ENCODE results near the gene ATXN1. TPM values are rescaled to one million over a fixed set of nuclear protein-coding genes. Genes with fewer than 3 reads are reported as not detected.

Gene ATXN1
- total and polyA plus RNA-seq, 2 experiments from 2014 or later = 4.8 to 9.1 TPM

DNA sequence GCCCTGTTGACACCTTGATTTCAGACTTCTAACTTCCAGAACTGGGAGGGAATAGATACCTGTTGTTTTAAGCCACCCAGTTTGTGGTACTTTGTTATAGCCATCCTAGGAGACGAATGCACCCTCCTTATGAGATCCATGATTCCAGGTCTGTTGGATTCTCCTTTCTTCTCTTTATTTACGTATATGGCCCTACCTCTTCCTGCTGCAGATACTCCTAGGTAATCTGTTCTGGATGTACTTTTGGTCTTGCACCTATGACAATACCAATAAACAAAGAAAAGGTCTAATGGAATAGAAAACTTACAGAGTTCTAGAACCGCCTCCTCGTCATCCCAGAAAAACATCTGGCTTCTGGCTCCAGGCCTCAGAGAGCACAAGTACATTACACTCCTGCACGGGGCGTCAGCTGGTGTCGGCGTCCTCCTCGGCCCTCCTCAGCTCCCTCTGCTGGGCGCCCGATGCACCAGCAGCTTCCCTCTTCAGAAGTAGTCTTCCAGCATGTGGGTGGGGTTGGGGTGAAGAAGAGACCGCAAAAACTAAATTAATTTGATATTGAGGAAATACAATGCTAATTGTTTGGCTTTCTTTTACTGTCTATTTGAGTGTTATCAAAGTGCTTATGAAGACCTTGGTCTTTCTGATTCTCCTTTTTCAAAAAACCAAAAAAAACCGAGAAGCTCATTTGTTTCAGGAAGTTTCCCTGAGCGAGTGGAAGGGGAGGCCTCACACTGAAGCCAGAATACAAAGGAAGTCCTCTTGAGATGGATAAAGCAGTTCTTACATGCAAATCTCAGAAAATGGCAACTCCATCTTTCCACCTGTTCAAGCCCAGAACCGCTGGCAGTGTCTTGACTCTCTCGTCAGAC, 9.7 kb upstream of the ATXN1 start:
- Mint-ChIP-seq H3K27ac (no peak overlapping the region), H3K36me3 (ENCODE audit: low read depth) (no peaks in the 10 kb centered on the region)
- H3F3A ChIP-seq (replicated peaks; ENCODE audit: low read depth) = no peaks in the 10 kb centered on the region

DNA sequence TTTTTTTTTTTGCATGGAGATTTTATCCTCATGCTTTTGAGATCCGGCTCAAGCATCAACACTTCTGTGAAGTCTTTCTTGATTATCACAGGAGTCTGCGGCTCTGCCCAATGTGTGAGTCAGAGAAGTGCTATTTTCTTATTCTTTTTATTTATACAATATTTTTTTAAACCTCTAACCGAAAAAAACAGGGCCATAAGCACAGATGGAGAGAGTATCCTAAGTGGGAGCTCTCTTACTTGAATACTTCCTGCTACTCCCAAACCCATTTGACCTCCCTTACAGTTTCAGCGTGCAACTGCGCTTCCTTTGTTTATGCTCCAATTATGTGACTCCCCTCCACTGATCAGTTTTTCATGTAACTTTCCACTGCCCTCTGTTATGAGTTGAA, 8.7 kb upstream of the ATXN1 start:
- H3K4me2 ChIP-seq = no peak overlapping the region
- H3K27me3 Mint-ChIP-seq (ENCODE audit: insufficient read depth, low read depth, poor library complexity) = peaks cover 9% of the 10 kb centered on the region
- H4K20me1 ChIP-seq (replicated peaks; ENCODE audit: insufficient read depth) = no peaks in the 10 kb centered on the region
- DNase-seq (ENCODE audit: low spot score) (no peak), ATAC-seq (no peak)
- H3K36me3 ChIP-seq (ENCODE audit: insufficient read depth) = no peaks in the 10 kb centered on the region
- H3K4me3 ChIP-seq = no peak overlapping the region
- H3K27ac ChIP-seq (ENCODE audit: low read depth) = no peak overlapping the region
- peaks cover 25% of the 10 kb centered on the region for H3K4me1 Mint-ChIP-seq
- H3K4me1 ChIP-seq (ENCODE audit: insufficient read depth) = peaks cover 11% of the 10 kb centered on the region; the same call in 1 of the 2 replicates
- no peak overlapping the region for H3K4me3 Mint-ChIP-seq
- no peaks in the 10 kb centered on the region for H3K36me3 Mint-ChIP-seq (ENCODE audit: low read depth)
- H3K27me3 ChIP-seq (ENCODE audit: insufficient read depth) = no peaks in the 10 kb centered on the region
- H3K9me2 ChIP-seq (ENCODE audit: insufficient read depth) = no peaks in the 10 kb centered on the region
- no peak overlapping the region for H3K27ac Mint-ChIP-seq
- no peaks in the 10 kb centered on the region for H3K79me2 ChIP-seq (replicated peaks; ENCODE audit: insufficient read depth)
- no peaks in the 10 kb centered on the region for H3K9me3 Mint-ChIP-seq
- no peaks in the 10 kb centered on the region for H3F3A ChIP-seq (replicated peaks; ENCODE audit: low read depth)
- H2AFZ ChIP-seq = no peak overlapping the region; the same call in 1 of the 2 replicates
- TF ChIP-seq, protein P1, sequence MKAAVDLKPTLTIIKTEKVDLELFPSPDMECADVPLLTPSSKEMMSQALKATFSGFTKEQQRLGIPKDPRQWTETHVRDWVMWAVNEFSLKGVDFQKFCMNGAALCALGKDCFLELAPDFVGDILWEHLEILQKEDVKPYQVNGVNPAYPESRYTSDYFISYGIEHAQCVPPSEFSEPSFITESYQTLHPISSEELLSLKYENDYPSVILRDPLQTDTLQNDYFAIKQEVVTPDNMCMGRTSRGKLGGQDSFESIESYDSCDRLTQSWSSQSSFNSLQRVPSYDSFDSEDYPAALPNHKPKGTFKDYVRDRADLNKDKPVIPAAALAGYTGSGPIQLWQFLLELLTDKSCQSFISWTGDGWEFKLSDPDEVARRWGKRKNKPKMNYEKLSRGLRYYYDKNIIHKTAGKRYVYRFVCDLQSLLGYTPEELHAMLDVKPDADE (IDR thresholded peaks at IDR 0.05) = no peak
- TF ChIP-seq CREB1 (CRISPR knock-in tag; IDR thresholded peaks at IDR 0.05; ENCODE audit: low read depth) (no peak), ZNF114 (CRISPR knock-in tag; IDR thresholded peaks at IDR 0.05) (no peak), STAT1 (IDR thresholded peaks at IDR 0.05; ENCODE audit: unreplicated experiment) (no peak), POLR2AphosphoS5 (IDR thresholded peaks at IDR 0.05; ENCODE audit: low read depth) (no peak), EZH2phosphoT487 (IDR thresholded peaks at IDR 0.05; ENCODE audit: unreplicated experiment) (no peak)
- TF ChIP-seq, protein P2, sequence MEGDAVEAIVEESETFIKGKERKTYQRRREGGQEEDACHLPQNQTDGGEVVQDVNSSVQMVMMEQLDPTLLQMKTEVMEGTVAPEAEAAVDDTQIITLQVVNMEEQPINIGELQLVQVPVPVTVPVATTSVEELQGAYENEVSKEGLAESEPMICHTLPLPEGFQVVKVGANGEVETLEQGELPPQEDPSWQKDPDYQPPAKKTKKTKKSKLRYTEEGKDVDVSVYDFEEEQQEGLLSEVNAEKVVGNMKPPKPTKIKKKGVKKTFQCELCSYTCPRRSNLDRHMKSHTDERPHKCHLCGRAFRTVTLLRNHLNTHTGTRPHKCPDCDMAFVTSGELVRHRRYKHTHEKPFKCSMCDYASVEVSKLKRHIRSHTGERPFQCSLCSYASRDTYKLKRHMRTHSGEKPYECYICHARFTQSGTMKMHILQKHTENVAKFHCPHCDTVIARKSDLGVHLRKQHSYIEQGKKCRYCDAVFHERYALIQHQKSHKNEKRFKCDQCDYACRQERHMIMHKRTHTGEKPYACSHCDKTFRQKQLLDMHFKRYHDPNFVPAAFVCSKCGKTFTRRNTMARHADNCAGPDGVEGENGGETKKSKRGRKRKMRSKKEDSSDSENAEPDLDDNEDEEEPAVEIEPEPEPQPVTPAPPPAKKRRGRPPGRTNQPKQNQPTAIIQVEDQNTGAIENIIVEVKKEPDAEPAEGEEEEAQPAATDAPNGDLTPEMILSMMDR (conservative IDR thresholded peaks at IDR 0.05; ENCODE audit: low read depth in 2 of 2) = no peak

More for the DNA sequence above, 9.7 kb upstream of the ATXN1 start:
- no peaks in the 10 kb centered on the region for H3K9me2 ChIP-seq (ENCODE audit: insufficient read depth)
- no peak overlapping the region for H3K27ac ChIP-seq (ENCODE audit: low read depth)
- H3K4me3 Mint-ChIP-seq = no peak overlapping the region
- peaks cover 9% of the 10 kb centered on the region for H3K27me3 Mint-ChIP-seq (ENCODE audit: insufficient read depth, low read depth, poor library complexity)
- no peaks in the 10 kb centered on the region for H4K20me1 ChIP-seq (replicated peaks; ENCODE audit: insufficient read depth)
- peak; percentile 92 for DNase-seq (ENCODE audit: low spot score)
- H3K27me3 ChIP-seq (ENCODE audit: insufficient read depth) = no peaks in the 10 kb centered on the region
- H3K4me1 Mint-ChIP-seq = peaks cover 25% of the 10 kb centered on the region
- no peak overlapping the region for H3K4me3 ChIP-seq
- peaks cover 11% of the 10 kb centered on the region; the same call in 1 of the 2 replicates for H3K4me1 ChIP-seq (ENCODE audit: insufficient read depth)
- no peak overlapping the region for H3K4me2 ChIP-seq
- no peaks in the 10 kb centered on the region for H3K79me2 ChIP-seq (replicated peaks; ENCODE audit: insufficient read depth)
- TF ChIP-seq, protein P2 (conservative IDR thresholded peaks at IDR 0.05; ENCODE audit: low read depth in 2 of 2) = peak; percentile 88 to 97
- TF ChIP-seq CREB1 (CRISPR knock-in tag; IDR thresholded peaks at IDR 0.05; ENCODE audit: low read depth) (peak; percentile 36; the same call in 1 of the 2 replicates), ZNF114 (CRISPR knock-in tag; IDR thresholded peaks at IDR 0.05) (no peak)
- peak; percentile 99 for ATAC-seq
- H2AFZ ChIP-seq = peak overlapping the region; percentile 6; the same call in 1 of the 2 replicates
- no peaks in the 10 kb centered on the region for H3K9me3 Mint-ChIP-seq
- no peaks in the 10 kb centered on the region for H3K36me3 ChIP-seq (ENCODE audit: insufficient read depth)

Measured in GM23338 (cell line).